Activated CD4-positive, alpha-beta T cell treated with anti-CD3 and anti-CD28 coated beads for 1 hour (primary cell): ENCODE measurements around the gene STARD8.

Experiments
- DNase-seq: peaks from one replicate; pipeline ENCODE4 v3.0.0-alpha.2; 2020

STARD8 gene

DNA sequence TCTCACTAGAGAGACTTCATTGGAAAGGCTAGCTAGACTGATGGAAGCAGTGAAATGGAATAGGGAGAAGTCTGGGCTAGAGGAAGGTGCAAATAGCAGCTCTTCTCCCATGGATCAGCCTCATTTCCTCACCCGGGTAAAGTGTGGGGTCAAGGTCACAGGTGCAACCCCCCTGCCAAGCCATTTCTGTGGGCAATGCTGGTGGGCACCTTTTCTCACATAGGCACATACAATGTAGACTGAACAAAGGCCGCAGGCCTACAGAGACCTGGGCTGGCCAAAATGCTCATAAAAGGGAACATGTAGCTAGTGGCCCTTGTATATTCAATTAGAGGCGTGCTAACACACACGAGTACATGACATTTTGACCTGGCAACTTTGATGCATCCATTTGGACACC is 109.9 kb downstream of the STARD8 start:
- DNase-seq = no peak

DNA sequence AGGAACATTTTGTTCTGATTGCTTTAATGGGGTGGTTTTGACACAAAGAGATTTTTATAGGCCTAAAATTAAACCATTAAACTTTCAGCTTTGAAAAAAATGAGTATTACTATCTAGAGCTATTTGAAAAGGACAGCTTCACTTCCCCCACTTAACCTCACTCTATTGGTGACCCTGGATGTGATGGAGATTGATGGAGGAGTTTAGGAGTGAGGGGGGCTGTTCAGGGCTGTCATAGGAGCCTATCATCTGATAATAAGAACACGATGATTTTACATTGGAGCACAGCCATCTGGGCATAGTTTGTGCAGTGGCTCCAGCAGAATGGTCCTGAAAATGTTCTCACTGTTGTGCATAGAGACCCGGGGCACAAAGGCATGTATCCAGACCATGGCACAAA is 110.3 kb downstream of the STARD8 start:
- DNase-seq = no peak

GRCh38 chrX:68758671-68759070 is 111.2 kb downstream of the STARD8 start:
- no peak for DNase-seq

DNA sequence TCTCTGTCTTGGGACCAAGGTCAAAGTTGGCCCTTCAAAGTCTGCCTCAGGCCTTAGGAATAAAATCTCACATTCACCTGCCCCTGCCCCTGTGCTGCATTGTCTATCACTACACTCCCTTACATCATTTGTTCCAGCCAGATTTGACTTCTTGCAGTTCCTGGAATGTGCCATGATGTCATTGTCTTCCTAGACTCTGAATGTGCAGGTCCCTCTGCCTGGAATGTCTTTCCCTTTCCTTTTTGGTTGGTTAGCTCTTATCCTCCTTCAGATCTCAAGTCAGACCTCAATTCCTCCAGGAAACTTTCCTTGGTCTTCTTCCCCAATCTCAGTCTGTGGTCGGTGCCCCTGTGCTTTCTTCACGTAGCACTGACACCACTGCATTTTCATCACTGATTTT is 113.6 kb downstream of the STARD8 start:
- DNase-seq = no peak

GRCh38 chrX:68762766-68763165 is 115.3 kb downstream of the STARD8 start:
- DNase-seq = no peak

- no peak for DNase-seq
Observed at GRCh38 chrX:68763481-68763880, 116.0 kb downstream of the STARD8 start.
